ENCODE results near the gene ZCWPW1.

DNA sequence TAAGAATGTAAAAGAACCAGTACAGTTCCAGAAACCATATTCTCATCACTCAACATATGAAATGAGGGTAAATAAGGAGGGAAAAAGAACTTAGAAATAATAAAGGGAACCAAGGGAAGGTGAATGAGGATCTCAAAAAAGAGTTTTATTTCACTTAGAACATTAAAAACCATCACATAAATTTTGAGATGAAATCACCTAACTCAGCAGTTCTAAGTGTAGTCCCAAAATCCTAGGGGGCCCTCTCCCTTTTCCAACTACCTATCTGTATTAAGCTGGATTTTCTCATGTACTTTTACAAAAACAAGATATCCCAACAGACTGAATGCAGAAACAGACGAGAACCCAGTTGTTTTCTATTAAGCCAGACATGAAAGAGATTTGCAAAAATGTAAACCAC is 3.2 kb downstream of the ZCWPW1 start:
- TF ChIP-seq CTCF (conservative IDR thresholded peaks at IDR 0.05; ENCODE audit: low read length) (no peak), EZH2phosphoT487 (IDR thresholded peaks at IDR 0.05; ENCODE audit: borderline replicate concordance, low read depth, low read length) (no peak)
